HG02973 (cell line): ENCODE data around the gene MYO5C.
"Not testable (repeated sequence)": the region's sequence is repeated elsewhere in the genome, so short reads cannot be mapped to it uniquely, and the experiment has no call there.

Experiments used
- ATAC-seq: cut with Tn5 transposase; IDR thresholded peaks from one replicate; pipeline ENCODE4 v1.9.1; 2021; ENCODE audit warnings: moderate library complexity; ENCODE audit not compliant: unreplicated experiment

MYO5C gene

GRCh38 chr15:52179278-52180195, 116.1 kb downstream of the MYO5C start:
- ATAC-seq = peak; percentile 82

- ATAC-seq = no peak
Measured at GRCh38 chr15:52178765-52179164, 116.8 kb downstream of the MYO5C start.

GRCh38 chr15:52172869-52173268, 122.7 kb downstream of the MYO5C start:
- no peak for ATAC-seq

GRCh38 chr15:52171807-52172206, 123.8 kb downstream of the MYO5C start:
- ATAC-seq = no peak

GRCh38 chr15:52171386-52171785, 124.2 kb downstream of the MYO5C start:
- ATAC-seq = no peak

- ATAC-seq = not testable (repeated sequence)
Measured at GRCh38 chr15:52170199-52170598, 125.4 kb downstream of the MYO5C start.

GRCh38 chr15:52165494-52166131, 130.0 kb downstream of the MYO5C start:
- ATAC-seq = not testable (repeated sequence)

- no peak for ATAC-seq
Measured at GRCh38 chr15:52164631-52165265, 130.9 kb downstream of the MYO5C start.

- ATAC-seq = no peak
Measured at GRCh38 chr15:52163321-52164190, 132.0 kb downstream of the MYO5C start.

GRCh38 chr15:52162876-52163275, 132.7 kb downstream of the MYO5C start:
- ATAC-seq = no peak

- no peak for ATAC-seq
Measured at GRCh38 chr15:52162260-52162659, 133.3 kb downstream of the MYO5C start.

GRCh38 chr15:52161406-52161966, 134.1 kb downstream of the MYO5C start:
- no peak for ATAC-seq

- no peak for ATAC-seq
Measured at GRCh38 chr15:52159645-52160044, 136.0 kb downstream of the MYO5C start.

GRCh38 chr15:52158084-52158765, 137.4 kb downstream of the MYO5C start:
- ATAC-seq = no peak

GRCh38 chr15:52155878-52156277, 139.7 kb downstream of the MYO5C start:
- ATAC-seq = no peak

GRCh38 chr15:52154896-52155865, 140.4 kb downstream of the MYO5C start:
- no peak for ATAC-seq

- ATAC-seq = no peak
Measured at GRCh38 chr15:52153900-52154895, 141.4 kb downstream of the MYO5C start.
